ENCODE results near the gene GBF1. TPM values are rescaled to one million over a fixed set of nuclear protein-coding genes. Genes with fewer than 3 reads are reported as not detected.
"Not testable (repeated sequence)": the region's sequence is repeated elsewhere in the genome, so short reads cannot be mapped to it uniquely, and the experiment has no call there.

GBF1 gene
- polyA plus RNA-seq, 1 experiment: 31.9 TPM

DNA sequence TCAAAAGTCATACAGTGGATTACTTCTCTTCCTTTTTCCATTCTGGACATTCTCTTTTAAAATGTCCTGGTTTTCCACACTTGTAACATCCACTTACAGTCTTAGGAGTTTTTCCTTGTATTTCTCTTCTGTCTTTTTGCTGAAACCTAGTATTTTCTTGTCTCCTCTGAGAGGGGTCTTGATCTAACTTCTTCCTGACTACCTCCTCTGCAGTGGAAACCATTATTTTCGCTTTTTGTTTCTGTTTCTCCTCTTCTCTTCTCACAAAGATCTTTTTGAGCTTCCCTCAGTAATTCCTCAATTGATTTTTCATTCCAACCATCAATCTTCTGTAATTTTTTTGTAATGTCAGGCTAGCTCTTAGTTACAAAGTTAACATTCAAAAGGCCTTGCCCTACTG, 42.9 kb upstream of the GBF1 start:
- peaks cover 16% of the 10 kb centered on the region for H3K9me3 ChIP-seq (ENCODE audit: control insufficient read depth, insufficient read depth, low read length)
- H3K27me3 ChIP-seq (ENCODE audit: control insufficient read depth, insufficient read depth, low read length): peaks cover 13% of the 10 kb centered on the region
- ChIA-PET POLR2A (no interaction called here), CTCF (no interaction called here)
- DNase-seq (ENCODE audit: low read depth, low spot score): no peak
- no peak overlapping the region for H3K4me3 ChIP-seq (ENCODE audit: low read depth, low read length)
- no peak overlapping the region for H3K27ac ChIP-seq (ENCODE audit: low read depth, low read length)
- no peak for TF ChIP-seq CTCF (IDR thresholded peaks at IDR 0.05; ENCODE audit: low read depth, low read length)

DNA sequence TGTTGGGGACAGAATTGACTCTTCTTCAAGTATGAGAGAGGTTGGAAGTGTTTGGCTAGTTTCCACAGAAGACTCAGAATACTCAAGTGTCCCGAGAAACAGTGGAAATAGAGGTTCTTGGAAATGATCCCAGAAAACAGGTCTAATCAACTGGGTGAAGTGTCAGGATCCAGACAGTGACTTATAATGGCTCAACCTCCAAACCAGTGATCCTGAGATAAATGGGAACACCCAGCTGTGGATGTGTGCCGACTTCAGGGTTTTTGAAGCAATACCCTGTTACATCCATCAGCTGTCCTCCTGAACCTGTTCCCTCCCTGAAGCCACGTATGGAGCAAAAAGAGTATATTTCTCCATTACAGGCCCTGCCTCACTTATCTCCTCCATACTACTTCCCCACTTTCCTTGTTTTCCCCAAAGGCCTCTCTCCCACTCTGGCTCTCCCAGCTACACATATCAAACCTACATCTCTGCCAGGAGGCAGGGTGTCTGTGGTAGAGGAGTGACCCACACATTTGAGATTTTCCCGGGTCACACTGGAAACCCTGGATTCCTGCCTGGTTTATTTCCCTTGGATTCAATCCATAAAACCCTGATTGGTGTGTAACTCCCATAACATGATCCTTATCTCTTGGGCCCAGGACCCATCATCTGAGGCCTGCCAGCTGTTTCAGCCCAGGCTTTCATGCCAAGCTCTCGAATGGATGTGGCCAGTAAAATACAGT, 36.9 kb upstream of the GBF1 start:
- no peak for DNase-seq (ENCODE audit: low read depth, low spot score)
- POLR2A ChIA-PET: interaction anchor here (0.6 kb wide), 1 partner anchor 242 kb away, joined by 3 read pairs; no protein-coding TSS in a partner anchor
- Histone ChIP-seq H3K9me3 (ENCODE audit: control insufficient read depth, insufficient read depth, low read length) (peaks cover 10% of the 10 kb centered on the region), H3K4me3 (ENCODE audit: low read depth, low read length) (no peak overlapping the region), H3K27me3 (ENCODE audit: control insufficient read depth, insufficient read depth, low read length) (peaks cover 4% of the 10 kb centered on the region), H3K27ac (ENCODE audit: low read depth, low read length) (peak overlapping the region; percentile 21)
- no peak for TF ChIP-seq CTCF (IDR thresholded peaks at IDR 0.05; ENCODE audit: low read depth, low read length)
- CTCF ChIA-PET: interaction anchor here (0.7 to 1.5 kb wide), 4 partner anchors 22 to 270 kb away, joined by 3 to 6 read pairs (median 3); no protein-coding TSS in a partner anchor

DNA sequence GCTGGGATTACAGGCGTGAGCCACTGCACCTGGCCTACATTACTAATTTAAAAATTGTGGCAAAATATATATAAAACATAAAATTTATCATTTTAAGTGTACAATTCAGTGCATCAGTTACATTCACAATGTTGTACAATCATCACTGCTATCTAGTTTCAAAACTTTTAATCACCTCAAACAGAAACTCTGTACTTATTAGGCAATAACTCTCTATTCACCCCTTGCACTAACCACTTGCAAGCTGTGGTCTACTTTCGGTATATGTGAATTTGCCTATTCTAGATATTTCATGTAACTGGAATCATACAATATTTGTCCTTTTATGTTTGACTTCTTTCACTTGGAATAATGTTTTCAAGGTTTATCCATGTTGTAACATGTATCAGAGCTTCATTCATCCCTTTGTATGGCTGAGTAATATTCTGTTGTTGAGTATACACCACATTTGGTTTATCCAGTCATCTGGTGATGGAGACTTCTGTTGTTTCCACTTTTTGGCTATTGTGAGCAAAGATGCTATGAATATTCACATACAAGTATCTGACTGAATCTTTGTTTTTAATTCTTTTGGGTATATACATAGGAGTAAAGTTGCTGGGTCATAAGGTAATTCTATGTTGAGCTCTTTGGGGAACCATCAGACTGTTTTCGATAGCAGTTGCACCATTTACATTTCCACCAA, 33.6 kb upstream of the GBF1 start:
- CTCF ChIA-PET: interaction anchor here (1.1 to 1.9 kb wide), 2 partner anchors 18 to 42 kb away, joined by 4 to 6 read pairs; no protein-coding TSS in a partner anchor
- H3K9me3 ChIP-seq (ENCODE audit: control insufficient read depth, insufficient read depth, low read length): no peaks in the 10 kb centered on the region
- no peak overlapping the region for H3K4me3 ChIP-seq (ENCODE audit: low read depth, low read length)
- no peak overlapping the region for H3K27ac ChIP-seq (ENCODE audit: low read depth, low read length)
- POLR2A ChIA-PET: no interaction called here
- DNase-seq (ENCODE audit: low read depth, low spot score): no peak
- peaks cover 4% of the 10 kb centered on the region for H3K27me3 ChIP-seq (ENCODE audit: control insufficient read depth, insufficient read depth, low read length)
- no peak for TF ChIP-seq CTCF (IDR thresholded peaks at IDR 0.05; ENCODE audit: low read depth, low read length)

- POLR2A ChIA-PET; DNase-seq (ENCODE audit: low read depth, low spot score); CTCF ChIA-PET: not testable (repeated sequence)
Measured at GRCh38 chr10:102213599-102213998, 31.7 kb upstream of the GBF1 start.

GRCh38 chr10:102219370-102219769, 26.0 kb upstream of the GBF1 start:
- CTCF ChIA-PET: interaction anchor here (2.0 to 4.5 kb wide), 2 partner anchors 11 to 133 kb away, joined by 8 to 33 read pairs; no protein-coding TSS in a partner anchor
- no peak for TF ChIP-seq CTCF (IDR thresholded peaks at IDR 0.05; ENCODE audit: low read depth, low read length)

More at GRCh38 chr10:102213599-102213998, 31.7 kb upstream of the GBF1 start:
- H3K27ac ChIP-seq (ENCODE audit: low read depth, low read length); H3K4me3 ChIP-seq (ENCODE audit: low read depth, low read length); H3K9me3 ChIP-seq (ENCODE audit: control insufficient read depth, insufficient read depth, low read length); H3K27me3 ChIP-seq (ENCODE audit: control insufficient read depth, insufficient read depth, low read length): not testable (repeated sequence)

More at GRCh38 chr10:102219370-102219769, 26.0 kb upstream of the GBF1 start:
- DNase-seq (ENCODE audit: low read depth, low spot score): no peak
- H3K4me3 ChIP-seq (ENCODE audit: low read depth, low read length): no peak overlapping the region
- peaks cover 16% of the 10 kb centered on the region for H3K27me3 ChIP-seq (ENCODE audit: control insufficient read depth, insufficient read depth, low read length)
- H3K27ac ChIP-seq (ENCODE audit: low read depth, low read length): no peak overlapping the region
- H3K9me3 ChIP-seq (ENCODE audit: control insufficient read depth, insufficient read depth, low read length): no peaks in the 10 kb centered on the region
- POLR2A ChIA-PET: no interaction called here
